Measurements from ENCODE around the gene RAB24.

DNA sequence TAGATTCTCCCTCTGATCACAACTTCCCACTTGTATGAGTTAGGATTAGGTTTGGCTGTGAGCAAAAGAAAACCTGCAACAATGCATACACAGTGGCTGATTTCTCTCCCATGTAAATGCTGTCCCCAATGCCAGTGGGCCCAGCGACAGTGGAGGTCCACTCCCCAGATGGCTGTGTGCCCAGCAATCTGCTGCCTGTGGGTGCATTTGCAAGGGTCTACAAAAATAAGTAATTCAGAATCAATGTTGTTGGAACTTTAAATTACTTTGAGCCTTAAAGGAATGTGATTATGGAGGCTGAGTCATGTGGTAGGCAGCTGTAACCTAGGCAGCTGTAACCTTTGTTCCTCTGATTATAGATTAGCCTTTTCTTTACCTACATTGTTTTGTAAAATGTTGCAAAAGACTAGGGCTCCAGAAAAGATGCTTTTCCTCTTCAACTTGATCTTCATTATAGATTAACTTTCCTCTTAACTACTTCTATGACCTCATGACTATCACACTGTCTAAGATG lies 22.4 kb upstream of the RAB24 start:
- TF ChIP-seq RCOR1 (IDR thresholded peaks at IDR 0.05; ENCODE audit: insufficient replicate concordance, low read length) (no peak), MXI1 (IDR thresholded peaks at IDR 0.05; ENCODE audit: borderline replicate concordance, low read depth, low read length) (no peak), SMC3 (IDR thresholded peaks at IDR 0.05; ENCODE audit: low read depth, low read length) (no peak), CEBPB (IDR thresholded peaks at IDR 0.05; ENCODE audit: low read depth, low read length) (no peak), POLR2A (IDR thresholded peaks at IDR 0.05; ENCODE audit: low read depth, low read length) (no peak), RFX5 (IDR thresholded peaks at IDR 0.05; ENCODE audit: low read depth, low read length) (no peak), RAD21 (IDR thresholded peaks at IDR 0.05; ENCODE audit: low read length) (no peak), BHLHE40 (IDR thresholded peaks at IDR 0.05; ENCODE audit: low read depth, low read length) (no peak), MAZ (IDR thresholded peaks at IDR 0.05; ENCODE audit: borderline replicate concordance, low read depth, low read length) (no peak)
- TF ChIP-seq, protein P1, sequence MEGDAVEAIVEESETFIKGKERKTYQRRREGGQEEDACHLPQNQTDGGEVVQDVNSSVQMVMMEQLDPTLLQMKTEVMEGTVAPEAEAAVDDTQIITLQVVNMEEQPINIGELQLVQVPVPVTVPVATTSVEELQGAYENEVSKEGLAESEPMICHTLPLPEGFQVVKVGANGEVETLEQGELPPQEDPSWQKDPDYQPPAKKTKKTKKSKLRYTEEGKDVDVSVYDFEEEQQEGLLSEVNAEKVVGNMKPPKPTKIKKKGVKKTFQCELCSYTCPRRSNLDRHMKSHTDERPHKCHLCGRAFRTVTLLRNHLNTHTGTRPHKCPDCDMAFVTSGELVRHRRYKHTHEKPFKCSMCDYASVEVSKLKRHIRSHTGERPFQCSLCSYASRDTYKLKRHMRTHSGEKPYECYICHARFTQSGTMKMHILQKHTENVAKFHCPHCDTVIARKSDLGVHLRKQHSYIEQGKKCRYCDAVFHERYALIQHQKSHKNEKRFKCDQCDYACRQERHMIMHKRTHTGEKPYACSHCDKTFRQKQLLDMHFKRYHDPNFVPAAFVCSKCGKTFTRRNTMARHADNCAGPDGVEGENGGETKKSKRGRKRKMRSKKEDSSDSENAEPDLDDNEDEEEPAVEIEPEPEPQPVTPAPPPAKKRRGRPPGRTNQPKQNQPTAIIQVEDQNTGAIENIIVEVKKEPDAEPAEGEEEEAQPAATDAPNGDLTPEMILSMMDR (conservative IDR thresholded peaks at IDR 0.05; ENCODE audit: low read depth, low read length): no peak
- TF ChIP-seq, protein P2, sequence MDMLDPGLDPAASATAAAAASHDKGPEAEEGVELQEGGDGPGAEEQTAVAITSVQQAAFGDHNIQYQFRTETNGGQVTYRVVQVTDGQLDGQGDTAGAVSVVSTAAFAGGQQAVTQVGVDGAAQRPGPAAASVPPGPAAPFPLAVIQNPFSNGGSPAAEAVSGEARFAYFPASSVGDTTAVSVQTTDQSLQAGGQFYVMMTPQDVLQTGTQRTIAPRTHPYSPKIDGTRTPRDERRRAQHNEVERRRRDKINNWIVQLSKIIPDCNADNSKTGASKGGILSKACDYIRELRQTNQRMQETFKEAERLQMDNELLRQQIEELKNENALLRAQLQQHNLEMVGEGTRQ (IDR thresholded peaks at IDR 0.05; ENCODE audit: low read depth, low read length): no peak
